Trophoblast cell (in vitro differentiated cells and primary cell): ENCODE data around the gene MTHFS.
"Not testable (repeated sequence)": the region's sequence is repeated elsewhere in the genome, so short reads cannot be mapped to it uniquely, and the experiment has no call there.

Source experiments
- DNase-seq, 2 donors: peaks; one replicate each; pipeline ENCODE4 v3.0.0-alpha.2; 2016
- H2AFZ ChIP-seq: 2 replicates; pipeline ENCODE4 v1.6.1; 2013; ENCODE audit warnings: low read length, moderate library complexity, mild to moderate bottlenecking; ENCODE audit not compliant: insufficient read depth, poor library complexity
- H2AK5ac ChIP-seq: 2 replicates; pipeline ENCODE4 v1.6.1; 2013; ENCODE audit warnings: mild to moderate bottlenecking, low read length
- H2BK120ac ChIP-seq: 2 replicates; pipeline ENCODE4 v1.6.1; 2013; ENCODE audit warnings: low read length, mild to moderate bottlenecking, moderate library complexity; ENCODE audit not compliant: insufficient read depth, poor library complexity
- H2BK12ac ChIP-seq: 2 replicates; pipeline ENCODE4 v1.6.1; 2013; ENCODE audit warnings: mild to moderate bottlenecking, low read length, moderate library complexity
- H2BK5ac ChIP-seq: 2 replicates; pipeline ENCODE4 v1.6.1; 2013; ENCODE audit warnings: low read length, low read depth, moderate library complexity, mild to moderate bottlenecking; ENCODE audit not compliant: poor library complexity
- H3K14ac ChIP-seq: 2 replicates; pipeline ENCODE4 v1.6.1; 2013; ENCODE audit warnings: mild to moderate bottlenecking, low read length
- H3K18ac ChIP-seq: 2 replicates; pipeline ENCODE4 v1.6.1; 2013; ENCODE audit warnings: mild to moderate bottlenecking, low read length
- H3K23ac ChIP-seq: 2 replicates; pipeline ENCODE4 v1.6.1; 2013; ENCODE audit warnings: low read length
- H3K27ac ChIP-seq: 2 replicates; pipeline ENCODE4 v1.5.1; 2013; ENCODE audit warnings: low read depth, mild to moderate bottlenecking, inconsistent platforms, low read length, moderate library complexity
- H3K27me3 ChIP-seq: 2 replicates; pipeline ENCODE4 v1.6.1; 2013; ENCODE audit warnings: inconsistent platforms, mild to moderate bottlenecking, low read length, moderate library complexity; ENCODE audit not compliant: insufficient read depth
- H3K36me3 ChIP-seq, 2 experiments: 1 replicate in 1 of 2; 2 replicates in 1 of 2; pipeline ENCODE4 v1.6.1; 2013; ENCODE audit warnings: low read length in 2 of 2, mild to moderate bottlenecking in 2 of 2, moderate library complexity in 1 of 2; ENCODE audit not compliant: insufficient read depth in 2 of 2, control insufficient read depth in 1 of 2
- H3K4ac ChIP-seq: 2 replicates; pipeline ENCODE4 v1.6.1; 2013; ENCODE audit warnings: low read depth, mild to moderate bottlenecking, low read length, moderate library complexity
- H3K4me1 ChIP-seq, 2 experiments: 1 replicate in 1 of 2; 2 replicates in 1 of 2; pipeline ENCODE4 v1.6.1; 2013; ENCODE audit warnings: low read length in 2 of 2, mild to moderate bottlenecking in 2 of 2, moderate library complexity in 1 of 2; ENCODE audit not compliant: insufficient read depth in 2 of 2, control insufficient read depth in 1 of 2
- H3K4me2 ChIP-seq: 2 replicates; pipeline ENCODE4 v1.6.1; 2013; ENCODE audit warnings: inconsistent platforms, mild to moderate bottlenecking, low read length, moderate library complexity
- H3K4me3 ChIP-seq: 2 replicates; pipeline ENCODE4 v1.5.1; 2013; ENCODE audit warnings: mild to moderate bottlenecking, low read depth, low read length, inconsistent platforms
- H3K79me1 ChIP-seq: one replicate; pipeline ENCODE4 v1.6.1; 2013; ENCODE audit warnings: low read length
- H3K79me2 ChIP-seq: 2 replicates; pipeline ENCODE4 v1.6.1; 2013; ENCODE audit warnings: low read length, mild to moderate bottlenecking; ENCODE audit not compliant: control insufficient read depth, insufficient read depth, poor library complexity
- H3K9ac ChIP-seq: 2 replicates; pipeline ENCODE4 v1.6.1; 2013; ENCODE audit warnings: mild to moderate bottlenecking, low read length
- H3K9me3 ChIP-seq: 2 replicates; pipeline ENCODE4 v1.6.1; 2013; ENCODE audit warnings: low read depth, mild to moderate bottlenecking, control low read depth, inconsistent platforms, low read length; ENCODE audit not compliant: insufficient read depth
- H4K12ac ChIP-seq: 2 replicates; pipeline ENCODE4 v1.6.1; 2013; ENCODE audit warnings: low read depth, mild to moderate bottlenecking, low read length, moderate library complexity
- H4K8ac ChIP-seq: 2 replicates; pipeline ENCODE4 v1.6.1; 2013; ENCODE audit warnings: low read depth, mild to moderate bottlenecking, low read length, moderate library complexity
- H4K91ac ChIP-seq: one replicate; pipeline ENCODE4 v1.6.1; 2013; ENCODE audit warnings: low read depth, mild to moderate bottlenecking, low read length, moderate library complexity
- WGBS: extraction: QIAGEN DNeasy Blood & Tissue Kit; methylation state at CpG from one replicate; pipeline ENCODE4 v1.1.7; 2013; ENCODE audit warnings: missing lambda C conversion rate; ENCODE audit not compliant: insufficient read length, insufficient coverage; ENCODE audit errors: extremely low coverage; 5-methylcytosine and 5-hydroxymethylcytosine counted together

MTHFS gene

DNA sequence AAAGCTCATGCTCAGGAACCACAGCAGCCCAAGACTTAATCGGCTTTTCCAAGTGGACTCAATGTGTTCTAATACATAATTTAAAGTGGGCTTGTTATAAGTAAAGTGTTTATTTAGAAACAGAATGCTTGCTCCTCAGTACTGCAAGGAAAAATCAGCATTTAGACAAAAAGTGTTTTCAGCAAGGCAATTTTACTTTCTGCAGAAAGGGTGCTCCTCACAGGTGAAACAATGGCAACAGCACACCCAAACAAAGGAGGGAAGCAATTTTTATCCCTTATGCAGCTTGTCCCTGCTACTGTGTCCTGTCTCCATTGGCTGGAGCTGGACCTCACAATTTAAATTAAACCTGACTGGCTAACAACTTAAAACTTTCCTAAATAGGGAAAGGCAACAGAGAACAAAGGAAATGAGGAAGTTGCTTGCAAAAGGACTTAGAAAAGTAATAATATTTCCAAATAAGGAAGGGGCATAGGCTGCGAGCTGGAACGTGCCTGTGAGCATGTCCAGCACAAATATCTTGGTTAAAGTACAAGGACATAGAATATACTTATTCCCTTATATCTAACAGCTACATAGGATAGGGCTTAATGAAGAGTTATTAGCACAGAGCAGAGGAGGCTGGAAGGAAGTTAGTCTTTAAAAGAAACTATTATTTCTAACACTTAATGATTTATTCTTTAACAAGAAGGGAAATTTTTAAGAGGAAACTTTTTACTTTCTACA, 19.1 kb upstream of the MTHFS start:
- WGBS = no CpG with 5 or more reads among the region's 3 CpGs
- not testable (repeated sequence) for H3K4me3 ChIP-seq, H3K23ac ChIP-seq, H3K18ac ChIP-seq, H3K14ac ChIP-seq, H3K27ac ChIP-seq, H3K9ac ChIP-seq, DNase-seq, H2BK5ac ChIP-seq, H2BK120ac ChIP-seq, H4K12ac ChIP-seq, H4K91ac ChIP-seq, H3K27me3 ChIP-seq, H2AFZ ChIP-seq, H3K4ac ChIP-seq, H2AK5ac ChIP-seq, H4K8ac ChIP-seq, H3K4me2 ChIP-seq, H3K79me2 ChIP-seq, H3K4me1 ChIP-seq, H2BK12ac ChIP-seq, H3K79me1 ChIP-seq
- Histone ChIP-seq H3K9me3 (peaks cover 14% of the 10 kb centered on the region), H3K36me3 (peaks cover 22% of the 10 kb centered on the region in 2 experiments)

- no peak overlapping the region for H4K12ac ChIP-seq
- no peak overlapping the region for H3K4me2 ChIP-seq
- H4K91ac ChIP-seq = no peak overlapping the region
- H3K4me3 ChIP-seq = no peak overlapping the region
- H3K23ac ChIP-seq = no peak overlapping the region
- no peak overlapping the region for H3K9ac ChIP-seq
- peaks cover 16 to 19% of the 10 kb centered on the region in 2 experiments for H3K36me3 ChIP-seq
- no peak overlapping the region for H2BK5ac ChIP-seq
- no peaks in the 10 kb centered on the region for H3K79me1 ChIP-seq
- no peak overlapping the region for H4K8ac ChIP-seq
- peaks cover 10% of the 10 kb centered on the region for H3K9me3 ChIP-seq
- H3K18ac ChIP-seq = no peak overlapping the region
- no peak for DNase-seq
- no peak overlapping the region for H2AFZ ChIP-seq
- no peak overlapping the region for H3K27ac ChIP-seq
- H3K4ac ChIP-seq = no peak overlapping the region
- no peaks in the 10 kb centered on the region for H3K79me2 ChIP-seq
- H2BK120ac ChIP-seq = no peak overlapping the region
- H3K4me1 ChIP-seq = no peaks in the 10 kb centered on the region
- H3K27me3 ChIP-seq = no peaks in the 10 kb centered on the region
- H2AK5ac ChIP-seq = no peak overlapping the region
- no peak overlapping the region for H2BK12ac ChIP-seq
- H3K14ac ChIP-seq = no peak overlapping the region
Measured at GRCh38 chr15:79914728-79915127, 17.9 kb upstream of the MTHFS start.

DNA sequence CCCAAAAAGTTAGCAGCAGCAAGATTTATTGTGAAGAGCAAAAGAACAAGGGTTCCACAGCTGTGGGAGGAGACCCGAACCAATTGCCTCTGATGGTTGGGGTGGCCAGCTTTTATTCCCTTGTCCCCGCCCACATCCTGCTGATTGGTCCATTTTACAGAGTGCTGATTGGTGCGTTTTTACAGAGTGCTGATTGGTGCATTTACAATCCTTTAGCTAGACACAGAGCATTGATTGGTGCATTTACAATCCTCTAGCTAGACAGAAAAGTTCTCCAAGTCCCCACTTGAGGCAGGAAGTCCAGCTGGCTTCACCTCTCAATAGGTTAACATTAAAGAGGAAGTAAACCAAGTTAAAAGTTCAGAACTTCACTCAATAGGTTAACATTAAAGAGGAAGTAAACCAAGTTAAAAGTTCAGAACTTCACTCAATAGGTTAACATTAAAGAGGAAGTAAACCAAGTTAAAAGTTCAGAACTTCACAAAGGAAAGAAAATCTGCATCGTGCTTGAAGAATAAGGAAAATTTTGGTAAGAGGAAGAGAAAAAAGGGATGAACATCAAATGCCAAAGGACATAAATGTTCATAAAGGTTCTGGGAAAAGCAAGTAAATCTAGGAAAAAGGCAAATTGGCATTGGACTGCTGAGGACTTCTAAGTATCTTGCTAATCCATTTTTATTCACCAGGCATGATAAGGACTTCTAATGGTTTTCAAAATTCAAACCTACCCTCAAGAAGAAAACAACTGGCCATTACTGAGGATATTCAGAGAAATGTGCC, 12.9 kb upstream of the MTHFS start:
- not testable (repeated sequence) for H3K27ac ChIP-seq

GRCh38 chr15:79904271-79904670, 7.5 kb upstream of the MTHFS start:
- no peaks in the 10 kb centered on the region for H3K4me1 ChIP-seq
- H3K27me3 ChIP-seq = no peaks in the 10 kb centered on the region
- H3K4ac ChIP-seq = no peak overlapping the region
- no peak for DNase-seq
- no peak overlapping the region for H4K91ac ChIP-seq
- H3K79me2 ChIP-seq = no peaks in the 10 kb centered on the region
- H3K18ac ChIP-seq = no peak overlapping the region
- H2AFZ ChIP-seq = no peak overlapping the region
- no peaks in the 10 kb centered on the region for H3K79me1 ChIP-seq
- H2BK12ac ChIP-seq = no peak overlapping the region
- H4K8ac ChIP-seq = no peak overlapping the region
- H3K9ac ChIP-seq = no peak overlapping the region
- H3K4me2 ChIP-seq = no peak overlapping the region
- no peak overlapping the region for H2AK5ac ChIP-seq
- H3K9me3 ChIP-seq = no peaks in the 10 kb centered on the region
- H4K12ac ChIP-seq = no peak overlapping the region
- H3K14ac ChIP-seq = no peak overlapping the region
- H2BK5ac ChIP-seq = no peak overlapping the region
- H3K36me3 ChIP-seq = peaks cover 2% of the 10 kb centered on the region in 2 experiments
- H3K4me3 ChIP-seq = no peak overlapping the region
- WGBS = no CpG with 5 or more reads among the region's 4 CpGs
- H3K27ac ChIP-seq = no peak overlapping the region
- no peak overlapping the region for H2BK120ac ChIP-seq
- H3K23ac ChIP-seq = no peak overlapping the region

More for the DNA sequence above, 12.9 kb upstream of the MTHFS start:
- not testable (repeated sequence) for H4K12ac ChIP-seq, H3K36me3 ChIP-seq, H3K9me3 ChIP-seq, H2AFZ ChIP-seq, H3K23ac ChIP-seq, H3K9ac ChIP-seq, H3K18ac ChIP-seq, H3K79me1 ChIP-seq, H2BK120ac ChIP-seq, H3K79me2 ChIP-seq, H2AK5ac ChIP-seq, H3K4me1 ChIP-seq, H3K14ac ChIP-seq, H4K8ac ChIP-seq, DNase-seq, H2BK5ac ChIP-seq, H3K4me2 ChIP-seq, H4K91ac ChIP-seq, H3K4me3 ChIP-seq, H3K27me3 ChIP-seq, H2BK12ac ChIP-seq, H3K4ac ChIP-seq
- no CpG with 5 or more reads among the region's 4 CpGs for WGBS
